ENCODE data around the gene LTK. TPM values are rescaled to one million over a fixed set of nuclear protein-coding genes. Genes with fewer than 3 reads are reported as not detected.

The LTK gene
- total RNA-seq, 3 donors from 2014 or later (not counting 1 experiment from before 2014, with no cell fraction given), result 0.56 to 4.9 (median 1.7) TPM

- H3K4me1 ChIP-seq (ENCODE audit: control insufficient read depth, insufficient read depth, low read length), result peaks cover 30% of the 10 kb centered on the region
- H3K4me3 Mint-ChIP-seq, result peak overlapping the region; percentile 77
- TF ChIP-seq CTCF (IDR thresholded peaks at IDR 0.05), result no peak
- H3K27ac Mint-ChIP-seq, result peak overlapping the region; percentile 71 to 81
- H3K4me3 ChIP-seq (ENCODE audit: low read length), result peak overlapping the region; percentile 4
- ATAC-seq (peak; percentile 87 to 90 (median 88)), DNase-seq (peak; percentile 45 to 74)
- peaks cover 33 to 43% of the 10 kb centered on the region in 2 donors for H3K4me1 Mint-ChIP-seq
- no peaks in the 10 kb centered on the region for H3K27me3 ChIP-seq (ENCODE audit: control insufficient read depth, insufficient read depth, low read length)
- H3K27me3 Mint-ChIP-seq (ENCODE audit: low read depth in 2 of 2), result peaks cover 0 to 3% of the 10 kb centered on the region in 2 donors
- peaks cover 29% of the 10 kb centered on the region for H3K36me3 ChIP-seq (ENCODE audit: control insufficient read depth, insufficient read depth, low read length)
- H3K27ac ChIP-seq (ENCODE audit: low read length), result peak overlapping the region; percentile 42
- intact Hi-C loops (cut with micrococcal nuclease), result no loop called here
- H3K9me3 Mint-ChIP-seq, result no peaks in the 10 kb centered on the region
- no peaks in the 10 kb centered on the region for H3K9me3 ChIP-seq (ENCODE audit: control insufficient read depth, insufficient read depth, low read length)
- peaks cover 18% of the 10 kb centered on the region for H3K36me3 Mint-ChIP-seq
These were observed 30.5 kb downstream of the LTK start for GRCh38 chr15:41483115-41483514.

DNA sequence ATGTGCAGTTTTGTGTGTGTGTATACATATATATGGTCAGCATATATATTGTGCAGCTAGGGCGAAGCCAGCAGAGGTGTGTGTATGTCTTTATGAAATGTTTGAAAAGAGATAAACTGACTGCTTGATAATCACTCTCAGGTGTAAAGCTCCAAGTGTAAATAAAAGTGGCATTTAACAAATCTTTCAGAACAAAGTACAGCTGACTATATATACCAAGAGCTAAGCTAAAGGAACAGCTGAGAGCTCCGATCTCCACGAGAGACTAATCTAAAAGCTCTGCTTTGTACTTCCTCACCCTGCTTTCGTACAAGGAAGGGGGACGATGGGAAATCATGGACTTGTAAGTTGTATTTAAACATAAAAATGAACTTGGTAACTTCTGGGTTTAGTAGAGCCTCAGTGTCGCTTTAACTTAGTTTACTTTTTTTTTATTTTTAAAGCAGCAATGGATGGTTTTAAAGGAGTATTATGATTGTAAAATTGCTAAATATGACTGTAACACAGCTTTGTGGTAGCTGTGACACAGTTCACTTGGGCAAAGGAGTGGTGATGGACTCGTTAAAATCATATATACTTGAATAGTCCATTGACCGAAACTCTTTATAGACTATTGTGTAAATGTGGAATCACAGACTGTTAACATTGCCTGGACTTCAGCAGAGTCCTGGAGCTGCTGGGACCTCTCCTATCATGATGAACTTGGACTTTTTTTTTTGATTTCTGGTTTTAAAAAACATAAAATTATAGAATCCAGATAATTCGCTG lies 31.3 kb downstream of the LTK start:
- ATAC-seq (no peak), DNase-seq (no peak)
- H3K4me1 ChIP-seq (ENCODE audit: control insufficient read depth, insufficient read depth, low read length), result peaks cover 22% of the 10 kb centered on the region
- Mint-ChIP-seq H3K27ac (peak overlapping the region; percentile 71 to 81), H3K27me3 (ENCODE audit: low read depth in 2 of 2) (no peaks in the 10 kb centered on the region), H3K36me3 (peaks cover 18% of the 10 kb centered on the region), H3K4me3 (peak overlapping the region; percentile 33), H3K4me1 (peaks cover 25 to 34% of the 10 kb centered on the region in 2 donors), H3K9me3 (no peaks in the 10 kb centered on the region)
- H3K27me3 ChIP-seq (ENCODE audit: control insufficient read depth, insufficient read depth, low read length), result no peaks in the 10 kb centered on the region
- WGBS (ENCODE audit: insufficient coverage), result 94% methylated on average over 9 of the region's 9 CpGs
- peaks cover 32% of the 10 kb centered on the region for H3K36me3 ChIP-seq (ENCODE audit: control insufficient read depth, insufficient read depth, low read length)
- no peak overlapping the region for H3K27ac ChIP-seq (ENCODE audit: low read length)
- no peak overlapping the region for H3K4me3 ChIP-seq (ENCODE audit: low read length)
- H3K9me3 ChIP-seq (ENCODE audit: control insufficient read depth, insufficient read depth, low read length), result no peaks in the 10 kb centered on the region
- intact Hi-C loops (cut with micrococcal nuclease), result no loop called here
- TF ChIP-seq CTCF (IDR thresholded peaks at IDR 0.05), result no peak

- Histone ChIP-seq H3K9me3 (ENCODE audit: control insufficient read depth, insufficient read depth, low read length) (no peaks in the 10 kb centered on the region), H3K4me1 (ENCODE audit: control insufficient read depth, insufficient read depth, low read length) (peaks cover 19% of the 10 kb centered on the region), H3K4me3 (ENCODE audit: low read length) (no peak overlapping the region), H3K27me3 (ENCODE audit: control insufficient read depth, insufficient read depth, low read length) (no peaks in the 10 kb centered on the region), H3K27ac (ENCODE audit: low read length) (no peak overlapping the region), H3K36me3 (ENCODE audit: control insufficient read depth, insufficient read depth, low read length) (peaks cover 49% of the 10 kb centered on the region)
- WGBS (ENCODE audit: insufficient coverage), result 96% methylated on average over 10 of the region's 12 CpGs
- no peaks in the 10 kb centered on the region for H3K27me3 Mint-ChIP-seq (ENCODE audit: low read depth in 2 of 2)
- H3K36me3 Mint-ChIP-seq, result peaks cover 34% of the 10 kb centered on the region
- no peak for TF ChIP-seq CTCF (IDR thresholded peaks at IDR 0.05)
- intact Hi-C loops (cut with micrococcal nuclease), result no loop called here
- H3K9me3 Mint-ChIP-seq, result no peaks in the 10 kb centered on the region
- DNase-seq, result no peak
- H3K4me3 Mint-ChIP-seq, result no peak overlapping the region
- peak overlapping the region in 1 of 2 donors; percentile 47 for H3K27ac Mint-ChIP-seq
- ATAC-seq, result no peak
- H3K4me1 Mint-ChIP-seq, result peaks cover 18 to 28% of the 10 kb centered on the region in 2 donors
These were observed 33.1 kb downstream of the LTK start for GRCh38 chr15:41480396-41481140.

Data from natural killer cell (primary cell).